GM21526 (cell line): Measurements from ENCODE around the gene TMEM19.

ENCODE experiments used
- ATAC-seq: cut with Tn5 transposase; IDR thresholded peaks from one replicate; pipeline ENCODE4 v1.9.1; 2021; ENCODE audit warnings: moderate library complexity; ENCODE audit not compliant: unreplicated experiment, low FRiP score

The TMEM19 gene

DNA sequence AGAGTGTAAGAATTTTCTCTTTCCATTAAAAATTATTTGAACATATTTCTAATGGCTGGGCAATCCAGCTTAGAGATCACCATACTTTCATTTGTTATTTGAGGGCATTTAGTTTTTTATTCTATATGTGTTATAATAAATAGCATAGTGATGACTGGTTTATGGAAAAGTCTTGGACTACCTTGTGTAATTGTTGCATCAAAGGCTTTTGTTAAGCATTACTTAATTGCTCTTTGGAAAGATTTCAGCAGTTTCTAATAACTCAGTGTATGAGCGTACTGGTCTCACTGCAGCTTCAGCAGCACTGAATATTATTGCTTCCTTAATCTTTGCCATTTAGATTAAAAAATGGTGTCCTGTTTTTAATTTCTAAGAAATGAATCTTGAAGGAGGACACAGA is 22.8 kb downstream of the TMEM19 start:
- no peak for ATAC-seq

GRCh38 chr12:71710276-71711125 is 24.6 kb downstream of the TMEM19 start:
- no peak for ATAC-seq

- no peak for ATAC-seq
Measured at GRCh38 chr12:71718611-71719010, 32.7 kb downstream of the TMEM19 start.

DNA sequence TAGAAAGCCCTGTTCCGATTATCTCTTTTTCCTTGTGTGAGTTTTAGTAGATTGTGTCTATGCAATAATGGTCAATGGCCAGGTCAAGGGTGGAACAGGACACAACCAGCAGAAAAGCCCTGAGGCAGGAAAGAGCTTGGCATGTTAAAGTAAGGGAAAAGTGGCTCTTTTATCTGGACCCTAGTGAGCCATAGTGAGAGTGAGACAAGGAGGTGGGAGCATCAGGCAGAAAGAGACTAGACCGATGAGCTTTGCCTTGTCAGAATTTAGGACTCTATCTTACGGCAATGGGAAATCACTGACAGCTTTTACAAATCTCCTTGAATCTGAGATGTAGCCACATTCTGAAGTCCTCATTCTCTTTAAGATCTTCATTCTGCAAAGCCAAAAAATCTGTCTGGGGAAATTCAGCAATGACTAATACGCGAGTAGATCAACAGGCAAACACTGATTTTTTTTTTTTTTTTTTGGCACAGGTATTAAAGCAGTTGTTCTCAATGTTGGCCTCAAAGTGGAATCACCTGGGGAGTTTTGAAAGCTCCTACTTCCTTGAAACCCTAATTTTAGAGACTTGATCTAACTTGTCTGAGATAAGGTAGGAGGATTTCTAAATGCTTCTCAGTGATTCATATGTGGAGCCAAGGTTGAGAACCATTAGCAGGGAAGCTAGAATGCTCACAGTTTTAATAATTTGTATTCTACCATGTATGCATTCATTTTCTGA is 33.9 kb downstream of the TMEM19 start:
- no peak for ATAC-seq

DNA sequence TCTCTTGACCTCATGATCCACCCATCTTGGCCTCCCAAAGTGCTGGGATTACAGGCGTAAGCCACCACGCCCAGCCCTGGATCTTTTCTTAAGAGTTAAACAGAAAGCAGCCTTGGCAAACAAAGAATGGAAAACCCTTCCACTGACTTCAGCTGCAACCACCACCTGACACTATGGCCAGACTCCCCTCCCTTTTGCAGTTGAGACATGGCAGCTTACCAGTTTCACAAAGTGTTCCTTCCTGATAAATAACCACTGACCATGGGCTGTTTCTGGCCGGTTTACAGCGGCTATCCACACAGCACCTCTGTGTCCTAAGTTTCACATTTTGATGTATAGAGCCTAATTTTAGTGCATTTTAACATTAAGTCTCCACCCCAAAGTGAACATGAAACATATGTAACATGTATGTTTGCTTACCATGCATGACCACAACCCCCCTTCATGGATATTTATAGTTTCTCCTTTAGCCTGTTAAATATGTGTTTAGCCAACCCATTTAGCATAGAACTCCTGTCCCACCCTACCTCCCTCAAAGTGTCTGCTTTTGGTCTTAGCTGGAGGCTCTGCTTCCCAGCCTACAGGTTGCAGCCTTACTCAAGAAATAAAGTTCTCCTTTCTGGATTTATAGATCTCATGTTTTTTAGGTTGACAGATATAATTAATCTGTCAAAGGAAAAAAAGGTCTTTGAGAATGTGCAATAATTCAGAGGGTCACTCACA is 36.1 kb downstream of the TMEM19 start:
- ATAC-seq, result no peak

DNA sequence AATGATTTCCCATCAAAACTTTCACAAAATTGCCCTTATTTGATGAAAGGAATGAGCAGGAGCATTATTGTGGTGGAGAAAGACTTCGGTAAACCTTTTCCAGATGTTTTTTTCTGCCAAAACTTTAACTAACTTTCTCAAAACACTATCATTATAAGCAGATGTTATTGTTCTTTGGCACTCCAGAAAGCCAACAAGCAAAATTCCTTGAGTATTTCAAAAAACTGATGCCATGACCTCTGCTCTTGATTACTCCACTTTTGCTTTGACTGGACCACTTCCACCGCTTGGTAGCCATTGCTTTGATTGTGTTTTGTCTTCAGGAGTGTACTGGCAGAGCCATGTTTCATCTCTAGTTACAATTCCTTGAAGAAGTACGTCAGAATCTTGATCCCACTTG is 39.1 kb downstream of the TMEM19 start:
- no peak for ATAC-seq

GRCh38 chr12:71726548-71726947 is 40.7 kb downstream of the TMEM19 start:
- ATAC-seq, result no peak

- no peak for ATAC-seq
Measured at GRCh38 chr12:71727958-71728357, 42.1 kb downstream of the TMEM19 start.

GRCh38 chr12:71730936-71731335 is 45.1 kb downstream of the TMEM19 start:
- ATAC-seq, result no peak

- ATAC-seq, result no peak
Measured at GRCh38 chr12:71731439-71732356, 45.8 kb downstream of the TMEM19 start.

DNA sequence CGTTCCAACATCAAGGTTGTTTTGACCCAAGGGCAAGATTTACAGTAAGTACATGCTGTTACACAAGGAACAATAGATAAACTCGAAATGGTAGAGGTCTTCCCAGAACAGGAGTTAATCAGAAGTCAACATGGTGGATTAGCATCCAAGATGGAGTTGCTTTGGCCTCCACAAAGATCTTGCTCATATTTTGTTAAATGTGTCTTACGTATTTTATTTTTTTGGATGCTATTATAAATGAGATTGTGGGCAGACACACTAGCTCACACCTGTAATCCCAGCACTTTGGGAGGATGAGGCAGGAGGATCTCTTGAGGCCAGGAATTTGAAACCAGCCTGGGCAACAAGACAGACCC is 46.5 kb downstream of the TMEM19 start:
- no peak for ATAC-seq

DNA sequence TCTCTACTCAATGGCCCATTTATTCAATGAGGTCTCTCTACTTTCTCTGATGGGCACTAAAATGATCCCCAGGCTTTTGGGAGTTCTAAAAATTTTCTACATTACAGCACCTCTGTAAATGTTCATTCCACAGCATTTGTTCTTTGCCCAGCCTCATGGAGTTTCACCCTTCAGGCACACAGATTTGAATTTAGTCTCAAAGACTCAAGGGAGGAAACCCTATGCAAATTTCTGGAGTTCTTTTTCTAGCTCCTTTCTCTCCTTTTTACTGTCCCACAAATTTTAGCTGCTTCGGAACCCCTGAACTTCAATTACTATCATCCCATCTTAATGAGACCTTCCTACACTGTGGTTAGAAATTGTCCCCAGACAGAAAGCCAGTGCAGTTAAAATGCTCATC is 51.3 kb downstream of the TMEM19 start:
- no peak for ATAC-seq

GRCh38 chr12:71742998-71743397 is 57.1 kb downstream of the TMEM19 start:
- ATAC-seq, result no peak

GRCh38 chr12:71744522-71745300 is 58.8 kb downstream of the TMEM19 start:
- no peak for ATAC-seq

- peak; percentile 88 for ATAC-seq
Measured at GRCh38 chr12:71746974-71747611, 61.2 kb downstream of the TMEM19 start.

GRCh38 chr12:71748081-71748850 is 62.4 kb downstream of the TMEM19 start:
- no peak for ATAC-seq

DNA sequence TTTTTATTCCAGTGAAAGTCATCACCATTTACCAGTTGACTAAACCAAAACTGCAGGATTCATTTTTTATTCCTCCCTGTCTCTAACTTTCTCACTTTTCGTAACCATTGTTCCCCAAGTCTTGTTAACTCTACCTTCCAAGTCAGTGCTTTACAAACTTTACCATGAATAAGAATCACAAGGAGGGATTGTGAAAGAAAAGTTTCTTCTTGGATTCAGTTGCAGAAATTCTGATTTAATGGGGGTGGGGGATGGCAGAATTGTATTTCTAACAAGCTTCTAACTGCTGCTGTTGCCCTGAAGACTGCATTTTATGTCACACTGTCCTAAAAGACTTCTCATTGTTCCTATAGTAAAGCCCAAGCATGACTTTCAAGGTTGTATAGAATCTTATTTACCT is 63.8 kb downstream of the TMEM19 start:
- ATAC-seq, result no peak

GRCh38 chr12:71752891-71753290 is 67.0 kb downstream of the TMEM19 start:
- no peak for ATAC-seq
